ENCODE data around the gene CDR2. TPM values are rescaled to one million over a fixed set of nuclear protein-coding genes. Genes with fewer than 3 reads are reported as not detected.
A peak's percentile ranks its signal among the peaks of the same experiment; 100 is the strongest.

CDR2 gene
- total and polyA plus RNA-seq, 2 of the 13 experiments (the other 11 are each of a cell fraction or from before 2014, with no cell fraction given) = 59.0 to 78.9 TPM

DNA sequence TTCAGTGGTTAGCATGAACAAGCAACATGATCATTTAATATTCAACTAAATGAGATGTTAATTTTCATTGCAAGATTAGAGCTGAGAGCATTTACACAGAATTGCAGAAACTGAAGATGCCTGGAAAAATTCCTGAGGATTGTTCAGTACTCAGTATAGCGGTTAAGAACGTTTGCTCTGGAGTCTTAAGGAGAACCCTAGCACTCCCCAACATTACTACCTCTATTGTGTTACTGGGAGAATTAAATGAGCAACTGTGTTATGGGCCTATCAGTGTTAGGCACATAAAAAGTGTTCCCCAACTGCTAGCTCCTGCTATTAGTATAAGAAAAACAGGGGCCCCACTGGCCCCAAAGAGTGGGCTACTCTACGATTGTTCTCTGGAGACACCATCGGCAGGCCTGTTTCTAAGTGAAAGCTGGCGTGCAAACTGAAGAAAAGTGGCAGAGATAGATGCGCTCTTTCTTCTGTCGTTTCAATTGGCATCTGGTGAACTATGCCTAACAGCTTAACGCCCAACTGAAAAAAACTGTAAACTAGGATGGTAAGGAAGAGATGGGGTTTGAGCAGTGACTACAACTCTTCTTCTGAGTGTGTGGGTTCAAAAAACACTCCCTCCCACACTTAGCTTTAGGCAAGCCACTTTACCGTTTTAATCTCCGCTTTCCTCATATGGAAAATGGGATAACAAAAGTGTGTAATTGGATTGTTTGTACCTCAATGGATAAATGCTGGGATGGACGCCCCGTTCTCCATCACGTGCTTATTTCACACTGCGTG is 1.3 kb downstream of the CDR2 start (continued):
- TF ChIP-seq SIN3B (IDR thresholded peaks at IDR 0.05; ENCODE audit: low read length) = no peak
- 0 out of 2 replicates have a peak, but pooled peaks have one; percentile 7 for TF ChIP-seq ZNF431 (CRISPR knock-in tag; IDR thresholded peaks at IDR 0.05; ENCODE audit: borderline replicate concordance, low read depth)
- no peak for TF ChIP-seq ZNF230 (CRISPR knock-in tag; IDR thresholded peaks at IDR 0.05)
- TF ChIP-seq KLF11 (CRISPR knock-in tag; IDR thresholded peaks at IDR 0.05) = no peak
- TF ChIP-seq, protein P1, sequence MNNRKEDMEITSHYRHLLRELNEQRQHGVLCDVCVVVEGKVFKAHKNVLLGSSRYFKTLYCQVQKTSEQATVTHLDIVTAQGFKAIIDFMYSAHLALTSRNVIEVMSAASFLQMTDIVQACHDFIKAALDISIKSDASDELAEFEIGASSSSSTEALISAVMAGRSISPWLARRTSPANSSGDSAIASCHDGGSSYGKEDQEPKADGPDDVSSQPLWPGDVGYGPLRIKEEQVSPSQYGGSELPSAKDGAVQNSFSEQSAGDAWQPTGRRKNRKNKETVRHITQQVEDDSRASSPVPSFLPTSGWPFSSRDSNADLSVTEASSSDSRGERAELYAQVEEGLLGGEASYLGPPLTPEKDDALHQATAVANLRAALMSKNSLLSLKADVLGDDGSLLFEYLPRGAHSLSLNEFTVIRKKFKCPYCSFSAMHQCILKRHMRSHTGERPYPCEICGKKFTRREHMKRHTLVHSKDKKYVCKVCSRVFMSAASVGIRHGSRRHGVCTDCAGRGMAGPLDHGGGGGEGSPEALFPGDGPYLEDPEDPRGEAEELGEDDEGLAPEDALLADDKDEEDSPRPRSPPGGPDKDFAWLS (CRISPR knock-in tag; IDR thresholded peaks at IDR 0.05; ENCODE audit: borderline replicate concordance) = no peak
- TF ChIP-seq, protein P2, sequence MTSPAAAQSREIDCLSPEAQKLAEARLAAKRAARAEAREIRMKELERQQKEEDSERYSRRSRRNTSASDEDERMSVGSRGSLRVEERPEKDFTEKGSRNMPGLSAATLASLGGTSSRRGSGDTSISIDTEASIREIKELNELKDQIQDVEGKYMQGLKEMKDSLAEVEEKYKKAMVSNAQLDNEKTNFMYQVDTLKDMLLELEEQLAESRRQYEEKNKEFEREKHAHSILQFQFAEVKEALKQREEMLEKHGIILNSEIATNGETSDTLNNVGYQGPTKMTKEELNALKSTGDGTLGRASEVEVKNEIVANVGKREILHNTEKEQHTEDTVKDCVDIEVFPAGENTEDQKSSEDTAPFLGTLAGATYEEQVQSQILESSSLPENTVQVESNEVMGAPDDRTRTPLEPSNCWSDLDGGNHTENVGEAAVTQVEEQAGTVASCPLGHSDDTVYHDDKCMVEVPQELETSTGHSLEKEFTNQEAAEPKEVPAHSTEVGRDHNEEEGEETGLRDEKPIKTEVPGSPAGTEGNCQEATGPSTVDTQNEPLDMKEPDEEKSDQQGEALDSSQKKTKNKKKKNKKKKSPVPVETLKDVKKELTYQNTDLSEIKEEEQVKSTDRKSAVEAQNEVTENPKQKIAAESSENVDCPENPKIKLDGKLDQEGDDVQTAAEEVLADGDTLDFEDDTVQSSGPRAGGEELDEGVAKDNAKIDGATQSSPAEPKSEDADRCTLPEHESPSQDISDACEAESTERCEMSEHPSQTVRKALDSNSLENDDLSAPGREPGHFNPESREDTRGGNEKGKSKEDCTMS (CRISPR knock-in tag; conservative IDR thresholded peaks at IDR 0.05) = no peak
- TF ChIP-seq MIER3 (CRISPR knock-in tag; IDR thresholded peaks at IDR 0.05; ENCODE audit: borderline replicate concordance) = 0 out of 2 replicates have a peak, but pooled peaks have one; percentile 6
- no peak for TF ChIP-seq NCOA5 (CRISPR knock-in tag; IDR thresholded peaks at IDR 0.05)
- no peak for TF ChIP-seq ZFP41 (CRISPR knock-in tag; IDR thresholded peaks at IDR 0.05; ENCODE audit: borderline replicate concordance)
- TF ChIP-seq MLLT10 (CRISPR knock-in tag; IDR thresholded peaks at IDR 0.05) = no peak
- peak; percentile 16; the same call in 1 of the 2 replicates for TF ChIP-seq KMT2B (CRISPR knock-in tag; IDR thresholded peaks at IDR 0.05)
- TF ChIP-seq ZNF124 (CRISPR knock-in tag; IDR thresholded peaks at IDR 0.05) = no peak
- no peak for TF ChIP-seq ZNF570 (CRISPR knock-in tag; IDR thresholded peaks at IDR 0.05; ENCODE audit: borderline replicate concordance)
- TF ChIP-seq, protein P3, sequence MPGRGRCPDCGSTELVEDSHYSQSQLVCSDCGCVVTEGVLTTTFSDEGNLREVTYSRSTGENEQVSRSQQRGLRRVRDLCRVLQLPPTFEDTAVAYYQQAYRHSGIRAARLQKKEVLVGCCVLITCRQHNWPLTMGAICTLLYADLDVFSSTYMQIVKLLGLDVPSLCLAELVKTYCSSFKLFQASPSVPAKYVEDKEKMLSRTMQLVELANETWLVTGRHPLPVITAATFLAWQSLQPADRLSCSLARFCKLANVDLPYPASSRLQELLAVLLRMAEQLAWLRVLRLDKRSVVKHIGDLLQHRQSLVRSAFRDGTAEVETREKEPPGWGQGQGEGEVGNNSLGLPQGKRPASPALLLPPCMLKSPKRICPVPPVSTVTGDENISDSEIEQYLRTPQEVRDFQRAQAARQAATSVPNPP (CRISPR knock-in tag; IDR thresholded peaks at IDR 0.05) = no peak
- peak; percentile 39; the same call in 1 of the 2 replicates for TF ChIP-seq CREM (IDR thresholded peaks at IDR 0.05)
- no peak for TF ChIP-seq CREM (CRISPR knock-in tag; IDR thresholded peaks at IDR 0.05)
- peak; percentile 23; the same call in 1 of the 2 replicates for TF ChIP-seq SSRP1 (CRISPR knock-in tag; IDR thresholded peaks at IDR 0.05)
- no peak for TF ChIP-seq SYNCRIP (IDR thresholded peaks at IDR 0.05; ENCODE audit: insufficient read depth, low read depth, low read length)
- TF ChIP-seq SP140L (CRISPR knock-in tag; IDR thresholded peaks at IDR 0.05; ENCODE audit: borderline replicate concordance) = 0 out of 2 replicates have a peak, but pooled peaks have one; percentile 27
- TF ChIP-seq, protein P4, sequence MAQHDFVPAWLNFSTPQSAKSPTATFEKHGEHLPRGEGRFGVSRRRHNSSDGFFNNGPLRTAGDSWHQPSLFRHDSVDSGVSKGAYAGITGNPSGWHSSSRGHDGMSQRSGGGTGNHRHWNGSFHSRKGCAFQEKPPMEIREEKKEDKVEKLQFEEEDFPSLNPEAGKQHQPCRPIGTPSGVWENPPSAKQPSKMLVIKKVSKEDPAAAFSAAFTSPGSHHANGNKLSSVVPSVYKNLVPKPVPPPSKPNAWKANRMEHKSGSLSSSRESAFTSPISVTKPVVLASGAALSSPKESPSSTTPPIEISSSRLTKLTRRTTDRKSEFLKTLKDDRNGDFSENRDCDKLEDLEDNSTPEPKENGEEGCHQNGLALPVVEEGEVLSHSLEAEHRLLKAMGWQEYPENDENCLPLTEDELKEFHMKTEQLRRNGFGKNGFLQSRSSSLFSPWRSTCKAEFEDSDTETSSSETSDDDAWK (CRISPR knock-in tag; IDR thresholded peaks at IDR 0.05) = no peak
- TF ChIP-seq, protein P5, sequence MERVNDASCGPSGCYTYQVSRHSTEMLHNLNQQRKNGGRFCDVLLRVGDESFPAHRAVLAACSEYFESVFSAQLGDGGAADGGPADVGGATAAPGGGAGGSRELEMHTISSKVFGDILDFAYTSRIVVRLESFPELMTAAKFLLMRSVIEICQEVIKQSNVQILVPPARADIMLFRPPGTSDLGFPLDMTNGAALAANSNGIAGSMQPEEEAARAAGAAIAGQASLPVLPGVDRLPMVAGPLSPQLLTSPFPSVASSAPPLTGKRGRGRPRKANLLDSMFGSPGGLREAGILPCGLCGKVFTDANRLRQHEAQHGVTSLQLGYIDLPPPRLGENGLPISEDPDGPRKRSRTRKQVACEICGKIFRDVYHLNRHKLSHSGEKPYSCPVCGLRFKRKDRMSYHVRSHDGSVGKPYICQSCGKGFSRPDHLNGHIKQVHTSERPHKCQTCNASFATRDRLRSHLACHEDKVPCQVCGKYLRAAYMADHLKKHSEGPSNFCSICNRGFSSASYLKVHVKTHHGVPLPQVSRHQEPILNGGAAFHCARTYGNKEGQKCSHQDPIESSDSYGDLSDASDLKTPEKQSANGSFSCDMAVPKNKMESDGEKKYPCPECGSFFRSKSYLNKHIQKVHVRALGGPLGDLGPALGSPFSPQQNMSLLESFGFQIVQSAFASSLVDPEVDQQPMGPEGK (CRISPR knock-in tag; IDR thresholded peaks at IDR 0.05) = no peak
- no peak; the same call in 1 of the 2 replicates for TF ChIP-seq ZNF138 (CRISPR knock-in tag; IDR thresholded peaks at IDR 0.05; ENCODE audit: low read depth)

All from HepG2 (cell line).